ENCODE data around the gene RAI1. TPM values are rescaled to one million over a fixed set of nuclear protein-coding genes. Genes with fewer than 3 reads are reported as not detected.

The RAI1 gene
- polyA plus RNA-seq, 2 of the 4 experiments (the other 2 are of a cell fraction) = 3.5 to 23.8 TPM

- ATAC-seq = peak; percentile 0 to 2; a peak in 3 of 6 replicates
- DNase-seq (ENCODE audit: low read depth in 1 of 2, low spot score in 1 of 2) = no peak
Observed at GRCh38 chr17:17752821-17753321, 71.6 kb downstream of the RAI1 start.

GRCh38 chr17:17754719-17755686, 73.7 kb downstream of the RAI1 start:
- no peak overlapping the region for H3K4me2 ChIP-seq
- FAIRE-seq (no peak), DNase-seq (ENCODE audit: low read depth in 1 of 2, low spot score in 1 of 2) (no peak), ATAC-seq (no peak)
- H3K4me1 ChIP-seq = peaks cover 26% of the 10 kb centered on the region
- ChIA-PET POLR2A (no interaction called here), CTCF (interaction anchor here (0.9 to 4.2 kb wide), 8 partner anchors 9 to 164 kb away, joined by 3 to 20 read pairs (median 4); partner anchors contain the start of gene RAI1)
- no peaks in the 10 kb centered on the region for H3K9me3 ChIP-seq
- H3K4me3 ChIP-seq = no peak overlapping the region
- TF ChIP-seq EP300 (IDR thresholded peaks at IDR 0.05) (no peak), KDM1A (IDR thresholded peaks at IDR 0.05; ENCODE audit: low read depth) (peak; percentile 74; the same call in 1 of the 2 replicates)
- 78% methylated on average over 11 of the region's 11 CpGs for WGBS (ENCODE audit: missing lambda C conversion rate)
- H3K27ac ChIP-seq = peak overlapping the region in 1 of 2 experiments; percentile 3; a peak in 1 of 6 replicates

More at GRCh38 chr17:17752821-17753321, 71.6 kb downstream of the RAI1 start:
- H3K9me3 ChIP-seq = no peaks in the 10 kb centered on the region
- no peak for FAIRE-seq
- peak overlapping the region; percentile 77 for H3K4me2 ChIP-seq
- H3K27ac ChIP-seq = peak overlapping the region; percentile 85 to 89
- no peak for TF ChIP-seq FOSB (CRISPR knock-in tag; IDR thresholded peaks at IDR 0.05)
- TF ChIP-seq HOXB13 (CRISPR knock-in tag; IDR thresholded peaks at IDR 0.05; ENCODE audit: low read depth) = no peak
- no peak for TF ChIP-seq KDM5A (IDR thresholded peaks at IDR 0.05)
- no peak for TF ChIP-seq FOSL2 (IDR thresholded peaks at IDR 0.05)
- no peak for TF ChIP-seq FOSL2 (CRISPR knock-in tag; IDR thresholded peaks at IDR 0.05)
- TF ChIP-seq ZFP36 (IDR thresholded peaks at IDR 0.05; ENCODE audit: borderline replicate concordance, partially characterized antibody) = no peak
- no peak for TF ChIP-seq EHMT2 (IDR thresholded peaks at IDR 0.05; ENCODE audit: low read depth)
- no peak for TF ChIP-seq RARB (CRISPR knock-in tag; IDR thresholded peaks at IDR 0.05)
- TF ChIP-seq CBX2 (IDR thresholded peaks at IDR 0.05; ENCODE audit: borderline replicate concordance, low read depth) = no peak
- TF ChIP-seq, protein P1, sequence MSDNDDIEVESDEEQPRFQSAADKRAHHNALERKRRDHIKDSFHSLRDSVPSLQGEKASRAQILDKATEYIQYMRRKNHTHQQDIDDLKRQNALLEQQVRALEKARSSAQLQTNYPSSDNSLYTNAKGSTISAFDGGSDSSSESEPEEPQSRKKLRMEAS (IDR thresholded peaks at IDR 0.05) = no peak
- TF ChIP-seq KDM1A (IDR thresholded peaks at IDR 0.05; ENCODE audit: low read depth) = no peak; the same call in 1 of the 2 replicates
- no peak for TF ChIP-seq SREBF2 (IDR thresholded peaks at IDR 0.05)
- TF ChIP-seq NFE2L2 (conservative IDR thresholded peaks at IDR 0.05; ENCODE audit: low read length) = no peak
- no peak for TF ChIP-seq BCL3 (IDR thresholded peaks at IDR 0.05)
- no peak for TF ChIP-seq FOXS1 (CRISPR knock-in tag; IDR thresholded peaks at IDR 0.05)
- no peak for TF ChIP-seq JUN (IDR thresholded peaks at IDR 0.05)
- 55% methylated on average over 9 of the region's 9 CpGs for WGBS (ENCODE audit: missing lambda C conversion rate)
- ChIA-PET POLR2A (no interaction called here), CTCF (interaction anchor here (0.9 to 2.9 kb wide), 2 partner anchors 25 to 72 kb away, joined by 3 to 8 read pairs; partner anchors contain the start of gene RAI1)
- peak overlapping the region; percentile 53 for H3K4me3 ChIP-seq
- peaks cover 31% of the 10 kb centered on the region for H3K4me1 ChIP-seq

DNA sequence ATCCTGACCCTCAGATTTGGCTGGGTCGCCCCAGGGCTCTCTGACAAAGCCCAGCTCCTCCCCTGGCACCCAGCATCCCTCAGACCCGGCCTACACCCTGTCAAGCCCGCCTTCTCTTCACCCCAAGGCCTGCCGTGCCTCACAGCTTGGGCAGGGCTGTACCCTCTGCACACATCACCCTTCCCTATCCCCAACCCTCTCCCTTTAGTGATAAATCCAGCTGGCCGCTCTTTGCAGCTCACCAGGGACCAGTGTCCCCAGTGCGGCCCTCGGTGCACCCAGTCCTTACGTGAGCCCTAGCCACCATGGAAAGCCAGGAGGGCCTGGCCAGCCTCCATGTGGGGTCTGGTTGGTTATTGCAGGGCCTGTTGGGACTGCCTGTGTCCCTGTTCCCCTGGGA, 74.5 kb downstream of the RAI1 start:
- POLR2A ChIA-PET = no interaction called here
- FAIRE-seq (no peak), ATAC-seq (no peak), DNase-seq (ENCODE audit: low read depth in 1 of 2, low spot score in 1 of 2) (no peak)
- WGBS (ENCODE audit: missing lambda C conversion rate) = 87% methylated on average over 8 of the region's 8 CpGs
- Histone ChIP-seq H3K9me3 (no peaks in the 10 kb centered on the region), H3K27ac (peak overlapping the region in 1 of 2 experiments; percentile 3; a peak in 1 of 6 replicates), H3K4me3 (no peak overlapping the region), H3K4me1 (peaks cover 26% of the 10 kb centered on the region), H3K4me2 (no peak overlapping the region)
- CTCF ChIA-PET = interaction anchor here (0.9 to 4.2 kb wide), 7 partner anchors 8 to 163 kb away, joined by 3 to 20 read pairs (median 4); partner anchors contain the start of gene RAI1
- TF ChIP-seq, protein P2, sequence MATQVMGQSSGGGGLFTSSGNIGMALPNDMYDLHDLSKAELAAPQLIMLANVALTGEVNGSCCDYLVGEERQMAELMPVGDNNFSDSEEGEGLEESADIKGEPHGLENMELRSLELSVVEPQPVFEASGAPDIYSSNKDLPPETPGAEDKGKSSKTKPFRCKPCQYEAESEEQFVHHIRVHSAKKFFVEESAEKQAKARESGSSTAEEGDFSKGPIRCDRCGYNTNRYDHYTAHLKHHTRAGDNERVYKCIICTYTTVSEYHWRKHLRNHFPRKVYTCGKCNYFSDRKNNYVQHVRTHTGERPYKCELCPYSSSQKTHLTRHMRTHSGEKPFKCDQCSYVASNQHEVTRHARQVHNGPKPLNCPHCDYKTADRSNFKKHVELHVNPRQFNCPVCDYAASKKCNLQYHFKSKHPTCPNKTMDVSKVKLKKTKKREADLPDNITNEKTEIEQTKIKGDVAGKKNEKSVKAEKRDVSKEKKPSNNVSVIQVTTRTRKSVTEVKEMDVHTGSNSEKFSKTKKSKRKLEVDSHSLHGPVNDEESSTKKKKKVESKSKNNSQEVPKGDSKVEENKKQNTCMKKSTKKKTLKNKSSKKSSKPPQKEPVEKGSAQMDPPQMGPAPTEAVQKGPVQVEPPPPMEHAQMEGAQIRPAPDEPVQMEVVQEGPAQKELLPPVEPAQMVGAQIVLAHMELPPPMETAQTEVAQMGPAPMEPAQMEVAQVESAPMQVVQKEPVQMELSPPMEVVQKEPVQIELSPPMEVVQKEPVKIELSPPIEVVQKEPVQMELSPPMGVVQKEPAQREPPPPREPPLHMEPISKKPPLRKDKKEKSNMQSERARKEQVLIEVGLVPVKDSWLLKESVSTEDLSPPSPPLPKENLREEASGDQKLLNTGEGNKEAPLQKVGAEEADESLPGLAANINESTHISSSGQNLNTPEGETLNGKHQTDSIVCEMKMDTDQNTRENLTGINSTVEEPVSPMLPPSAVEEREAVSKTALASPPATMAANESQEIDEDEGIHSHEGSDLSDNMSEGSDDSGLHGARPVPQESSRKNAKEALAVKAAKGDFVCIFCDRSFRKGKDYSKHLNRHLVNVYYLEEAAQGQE (IDR thresholded peaks at IDR 0.05) = no peak
- TF ChIP-seq ZFP36 (IDR thresholded peaks at IDR 0.05; ENCODE audit: borderline replicate concordance, partially characterized antibody) (no peak), FOXS1 (CRISPR knock-in tag; IDR thresholded peaks at IDR 0.05) (no peak), RCOR1 (IDR thresholded peaks at IDR 0.05; ENCODE audit: low read depth, low read length) (no peak), KDM5A (IDR thresholded peaks at IDR 0.05) (no peak), BHLHE40 (IDR thresholded peaks at IDR 0.05; ENCODE audit: low read depth, low read length) (no peak), SREBF2 (IDR thresholded peaks at IDR 0.05) (no peak), RAD21 (conservative IDR thresholded peaks at IDR 0.05 in 1 of 2, IDR thresholded peaks at IDR 0.05 in 1 of 2) (no peak), EHF (CRISPR knock-in tag; IDR thresholded peaks at IDR 0.05) (no peak), RARB (CRISPR knock-in tag; IDR thresholded peaks at IDR 0.05) (no peak), BCL3 (IDR thresholded peaks at IDR 0.05) (no peak)
- TF ChIP-seq, protein P3, sequence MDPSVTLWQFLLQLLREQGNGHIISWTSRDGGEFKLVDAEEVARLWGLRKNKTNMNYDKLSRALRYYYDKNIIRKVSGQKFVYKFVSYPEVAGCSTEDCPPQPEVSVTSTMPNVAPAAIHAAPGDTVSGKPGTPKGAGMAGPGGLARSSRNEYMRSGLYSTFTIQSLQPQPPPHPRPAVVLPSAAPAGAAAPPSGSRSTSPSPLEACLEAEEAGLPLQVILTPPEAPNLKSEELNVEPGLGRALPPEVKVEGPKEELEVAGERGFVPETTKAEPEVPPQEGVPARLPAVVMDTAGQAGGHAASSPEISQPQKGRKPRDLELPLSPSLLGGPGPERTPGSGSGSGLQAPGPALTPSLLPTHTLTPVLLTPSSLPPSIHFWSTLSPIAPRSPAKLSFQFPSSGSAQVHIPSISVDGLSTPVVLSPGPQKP (IDR thresholded peaks at IDR 0.05; ENCODE audit: low read depth, low read length) = no peak

All from A549 (cell line).